HFF-Myc (cell line): ENCODE data around the gene VIL1.
A peak's percentile ranks its signal among the peaks of the same experiment; 100 is the strongest.

Experiments used
- DNase-seq: peaks from one replicate; pipeline ENCODE4 v3.0.0-alpha.2; 2011; ENCODE audit warnings: low read depth; ENCODE audit errors: extremely low read depth
- H3K4me3 ChIP-seq: replicated peaks from 2 replicates; pipeline ENCODE4 v1.5.1; 2011; ENCODE audit warnings: low read depth, mild to moderate bottlenecking, control low read depth, low read length
- CTCF ChIP-seq: IDR thresholded peaks from 2 replicates; pipeline ENCODE4 v1.5.1; 2012; ENCODE audit warnings: mild to moderate bottlenecking, low read depth, low read length, control low read depth; ENCODE audit errors: missing control alignments

Gene VIL1

GRCh38 chr2:218448934-218449333 lies 30.0 kb downstream of the VIL1 start:
- H3K4me3 ChIP-seq, result no peak overlapping the region
- peak; percentile 53 for DNase-seq
- TF ChIP-seq CTCF, result no peak

DNA sequence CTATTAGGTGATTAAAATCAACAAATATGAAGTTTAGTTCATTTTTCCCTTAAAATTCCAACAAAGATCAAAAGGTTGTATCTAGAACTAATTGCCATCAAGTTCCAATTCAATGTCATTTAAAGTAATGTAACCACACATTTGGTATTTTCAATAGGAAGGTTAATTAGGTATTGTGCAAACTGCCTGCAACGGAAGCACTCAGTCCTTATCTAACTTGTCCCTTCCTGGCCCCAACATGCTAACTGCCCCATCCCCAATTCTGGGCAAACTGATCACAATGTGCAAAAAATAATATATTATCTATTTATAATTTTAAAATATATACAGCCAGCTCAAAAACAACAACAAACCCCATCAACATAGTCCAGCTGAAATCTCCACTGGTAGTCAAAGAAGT lies 33.2 kb downstream of the VIL1 start:
- TF ChIP-seq CTCF, result no peak
- H3K4me3 ChIP-seq, result no peak overlapping the region
- no peak for DNase-seq

GRCh38 chr2:218456849-218457248 lies 37.9 kb downstream of the VIL1 start:
- TF ChIP-seq CTCF, result no peak
- H3K4me3 ChIP-seq, result no peak overlapping the region
- no peak for DNase-seq

GRCh38 chr2:218458598-218458997 lies 39.7 kb downstream of the VIL1 start:
- TF ChIP-seq CTCF, result no peak
- H3K4me3 ChIP-seq, result no peak overlapping the region
- DNase-seq, result no peak

GRCh38 chr2:218465987-218466633 lies 47.2 kb downstream of the VIL1 start:
- H3K4me3 ChIP-seq, result no peak overlapping the region
- no peak for DNase-seq
- TF ChIP-seq CTCF, result peak; percentile 32

DNA sequence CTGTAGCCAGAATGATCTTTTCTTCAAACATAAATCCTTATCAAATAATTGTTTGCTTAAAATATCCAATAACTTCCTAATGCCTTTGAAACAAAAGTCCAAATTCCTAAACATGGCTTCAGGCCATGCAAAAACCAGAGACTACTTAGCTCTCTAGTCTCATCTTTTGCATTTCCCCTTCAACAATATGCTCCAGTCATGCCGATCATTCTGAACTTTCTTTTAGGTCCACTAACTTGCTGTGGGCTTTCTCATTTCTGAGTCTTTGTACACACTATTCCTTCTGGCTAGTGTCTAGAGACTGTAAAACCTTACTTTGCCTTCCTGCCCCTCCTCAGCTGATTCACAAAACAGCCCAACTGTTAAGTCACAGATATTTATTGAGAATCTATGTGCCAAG lies 51.5 kb downstream of the VIL1 start:
- no peak for DNase-seq
- no peak for TF ChIP-seq CTCF
- H3K4me3 ChIP-seq, result no peak overlapping the region

GRCh38 chr2:218471036-218471435 lies 52.1 kb downstream of the VIL1 start:
- TF ChIP-seq CTCF, result no peak
- H3K4me3 ChIP-seq, result no peak overlapping the region
- DNase-seq, result no peak
